Bronchial epithelial cell (primary cell): ENCODE data around the gene FBXW9. TPM values are rescaled to one million over a fixed set of nuclear protein-coding genes. Genes with fewer than 3 reads are reported as not detected.

Experiments used
- DNase-seq: peaks from one replicate; pipeline ENCODE4 v3.0.0-alpha.2; 2010; ENCODE audit warnings: low read depth
- FAIRE-seq: peaks from 2 replicates; lab custom pipeline; 2011; peaks lifted over from hg19 to GRCh38; lab: Jason Lieb, UNC
- H3K27me3 ChIP-seq: 2 replicates; pipeline ENCODE4 v1.5.1; 2011; ENCODE audit warnings: low read length; ENCODE audit not compliant: control insufficient read depth, insufficient read depth
- H3K36me3 ChIP-seq: 2 replicates; pipeline ENCODE4 v1.5.1; 2011; ENCODE audit warnings: low read length; ENCODE audit not compliant: control insufficient read depth, insufficient read depth
- H3K4me3 ChIP-seq: 2 replicates; pipeline ENCODE4 v1.5.1; 2011; ENCODE audit warnings: mild to moderate bottlenecking, low read depth, low read length, control low read depth
- total RNA-seq: library from RNA; depleted of rRNA; stranded (reverse); fragments of >200 nt; gene quantifications from 2 replicates; pipeline ENCODE4 v1.2.1, GENCODE V29; 2014
- TF ChIP-seq, protein P1 (sequence below): IDR thresholded peaks from 2 replicates; pipeline ENCODE4 v1.5.1; 2011; ENCODE audit warnings: mild to moderate bottlenecking, moderate library complexity, low read length, control low read depth, inconsistent platforms; ENCODE audit not compliant: insufficient read depth, severe bottlenecking

The FBXW9 gene
- total RNA-seq, 1 donor from 2014 or later: 6.1 TPM

DNA sequence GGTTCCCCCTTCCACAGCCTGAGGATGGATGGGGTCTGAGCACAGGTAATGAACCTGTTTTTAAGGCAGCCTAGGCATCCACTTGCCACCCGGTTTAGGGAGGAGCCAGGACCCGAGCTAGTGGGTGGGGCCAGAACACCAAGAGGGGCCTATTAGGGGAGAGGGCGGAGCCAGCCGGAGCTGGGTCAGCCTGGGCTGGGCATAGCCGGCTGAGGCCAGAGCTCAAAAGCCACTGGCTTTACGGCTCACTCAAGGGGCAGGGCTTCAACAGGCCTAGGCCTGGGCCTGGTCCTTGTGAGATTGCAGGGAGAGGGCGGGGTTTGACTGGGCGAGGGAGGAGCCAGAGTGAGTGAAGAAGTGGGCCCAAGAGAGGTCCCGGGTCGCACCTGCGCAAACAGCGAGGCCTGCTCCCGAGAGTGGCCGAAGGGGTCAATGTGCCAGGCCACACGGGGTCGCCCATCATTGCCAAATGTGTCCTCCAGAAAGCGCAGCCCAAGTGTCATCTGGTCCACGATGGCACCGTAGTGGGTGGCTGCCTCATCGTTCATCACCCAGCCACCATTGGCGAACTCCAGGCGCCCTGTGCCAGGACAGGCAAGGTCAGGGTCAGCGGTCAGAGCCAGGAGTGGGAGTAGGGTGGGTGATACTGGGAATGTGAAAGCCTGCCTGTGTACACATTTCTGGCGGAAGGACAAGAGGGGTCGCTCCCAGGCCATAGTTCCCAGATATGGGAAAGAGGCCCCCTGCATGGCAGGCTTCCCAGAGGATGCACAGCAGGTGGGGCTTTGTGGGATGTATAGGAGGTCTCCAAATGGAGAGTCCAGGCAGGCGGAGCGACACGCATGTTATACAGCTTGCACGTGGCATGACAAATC, 31.8 kb downstream of the FBXW9 start:
- DNase-seq: no peak
- TF ChIP-seq, protein P1, sequence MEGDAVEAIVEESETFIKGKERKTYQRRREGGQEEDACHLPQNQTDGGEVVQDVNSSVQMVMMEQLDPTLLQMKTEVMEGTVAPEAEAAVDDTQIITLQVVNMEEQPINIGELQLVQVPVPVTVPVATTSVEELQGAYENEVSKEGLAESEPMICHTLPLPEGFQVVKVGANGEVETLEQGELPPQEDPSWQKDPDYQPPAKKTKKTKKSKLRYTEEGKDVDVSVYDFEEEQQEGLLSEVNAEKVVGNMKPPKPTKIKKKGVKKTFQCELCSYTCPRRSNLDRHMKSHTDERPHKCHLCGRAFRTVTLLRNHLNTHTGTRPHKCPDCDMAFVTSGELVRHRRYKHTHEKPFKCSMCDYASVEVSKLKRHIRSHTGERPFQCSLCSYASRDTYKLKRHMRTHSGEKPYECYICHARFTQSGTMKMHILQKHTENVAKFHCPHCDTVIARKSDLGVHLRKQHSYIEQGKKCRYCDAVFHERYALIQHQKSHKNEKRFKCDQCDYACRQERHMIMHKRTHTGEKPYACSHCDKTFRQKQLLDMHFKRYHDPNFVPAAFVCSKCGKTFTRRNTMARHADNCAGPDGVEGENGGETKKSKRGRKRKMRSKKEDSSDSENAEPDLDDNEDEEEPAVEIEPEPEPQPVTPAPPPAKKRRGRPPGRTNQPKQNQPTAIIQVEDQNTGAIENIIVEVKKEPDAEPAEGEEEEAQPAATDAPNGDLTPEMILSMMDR: no peak
- no peaks in the 10 kb centered on the region for H3K27me3 ChIP-seq
- FAIRE-seq: no peak
- H3K4me3 ChIP-seq: no peak overlapping the region
- H3K36me3 ChIP-seq: peaks cover 14% of the 10 kb centered on the region

DNA sequence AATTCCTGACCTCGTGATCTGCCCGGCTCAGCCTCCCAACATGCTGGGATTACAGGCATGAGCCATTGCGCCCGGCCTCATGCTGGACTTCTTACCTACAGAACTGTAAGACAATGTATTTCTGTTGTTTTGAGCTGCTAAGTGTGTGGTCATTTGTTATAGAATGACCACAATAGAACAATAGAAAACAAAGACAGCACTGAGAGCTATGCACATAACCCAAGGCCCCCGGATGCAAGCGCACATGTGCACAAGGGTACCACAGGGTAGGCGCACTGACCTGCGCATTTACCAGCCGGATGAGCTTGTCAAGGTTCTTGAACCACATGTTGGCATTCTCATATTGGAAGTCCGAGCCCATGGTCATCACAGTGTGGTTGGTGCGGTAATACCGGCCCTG, 35.5 kb downstream of the FBXW9 start:
- DNase-seq (no peak), FAIRE-seq (no peak)
- TF ChIP-seq, protein P1: no peak
- peaks cover 16% of the 10 kb centered on the region for H3K36me3 ChIP-seq
- H3K27me3 ChIP-seq: no peaks in the 10 kb centered on the region
- no peak overlapping the region for H3K4me3 ChIP-seq

GRCh38 chr19:12657966-12658365, 38.5 kb downstream of the FBXW9 start:
- TF ChIP-seq, protein P1: no peak
- H3K36me3 ChIP-seq: peaks cover 10% of the 10 kb centered on the region
- no peaks in the 10 kb centered on the region for H3K27me3 ChIP-seq
- DNase-seq (no peak), FAIRE-seq (no peak)
- no peak overlapping the region for H3K4me3 ChIP-seq

GRCh38 chr19:12656899-12657571, 39.4 kb downstream of the FBXW9 start:
- DNase-seq: no peak
- no peak for FAIRE-seq
- TF ChIP-seq, protein P1: no peak

DNA sequence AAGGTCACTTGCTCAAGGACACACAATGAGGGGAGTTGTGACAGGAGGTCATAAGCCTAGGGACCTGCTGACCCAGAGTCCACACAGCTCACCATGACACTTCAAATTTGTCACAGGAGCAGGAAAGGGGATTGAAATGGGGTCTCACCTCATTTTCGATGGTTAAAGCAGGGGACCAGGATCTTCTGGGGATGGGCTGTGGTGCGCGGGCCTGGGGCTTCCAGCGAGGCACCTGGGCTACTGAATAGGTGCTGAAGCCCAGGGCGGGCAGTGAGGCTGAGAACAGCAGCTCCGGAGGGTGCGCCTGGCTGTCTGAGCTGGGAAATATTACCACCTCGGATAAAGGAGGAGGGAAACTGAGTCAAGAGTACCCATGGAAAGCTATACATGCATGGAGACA, 40.9 kb downstream of the FBXW9 start:
- Histone ChIP-seq H3K36me3 (peaks cover 5% of the 10 kb centered on the region), H3K4me3 (no peak overlapping the region), H3K27me3 (no peaks in the 10 kb centered on the region)
- DNase-seq (no peak), FAIRE-seq (no peak)
- TF ChIP-seq, protein P1: no peak

More at GRCh38 chr19:12656899-12657571, 39.4 kb downstream of the FBXW9 start:
- Histone ChIP-seq H3K4me3 (no peak overlapping the region), H3K36me3 (peaks cover 10% of the 10 kb centered on the region), H3K27me3 (no peaks in the 10 kb centered on the region)
